RWPE1 (cell line): ENCODE results near the gene LMO1.
A peak's percentile ranks its signal among the peaks of the same experiment; 100 is the strongest.

Experiments
- CTCF ChIA-PET: fragments of 350-600 bp; sonication (Branson Sonifier 250); formaldehyde crosslinking; extraction: SDS; loops from one replicate; lab custom pipeline; 2021; lab: Yijun Ruan, JAX
- POLR2A ChIA-PET: fragments of 400-600 bp; formaldehyde crosslinking; extraction: SDS; loops from one replicate; lab custom pipeline; 2020; ENCODE audit warnings: antibody characterized with exemption; ENCODE audit not compliant: low non-redundant PET; lab: Yijun Ruan, JAX
- DNase-seq: peaks from one replicate; pipeline ENCODE4 v3.0.0; 2012; ENCODE audit warnings: low spot score
- H3K27ac ChIP-seq: fragments of 450-650 bp; 2 replicates; pipeline ENCODE4 v1.5.1; 2017
- CTCF ChIP-seq: fragments of 450-650 bp; conservative IDR thresholded peaks from 2 replicates; pipeline ENCODE4 v1.5.1; 2017; ENCODE audit warnings: low read depth, mild to moderate bottlenecking

The LMO1 gene

GRCh38 chr11:8251616-8252295, 11.9 kb downstream of the LMO1 start:
- ChIA-PET POLR2A (no interaction called here), CTCF (interaction anchor here (1.8 kb wide), 1 partner anchor 11 kb away, joined by 10 read pairs; the partner anchor contains the start of gene LMO1)
- no peak for DNase-seq
- peak overlapping the region; percentile 76; the same call in 1 of the 2 replicates for H3K27ac ChIP-seq
- no peak for TF ChIP-seq CTCF

GRCh38 chr11:8250981-8251615, 12.6 kb downstream of the LMO1 start:
- no peak for TF ChIP-seq CTCF
- DNase-seq, result no peak
- peak overlapping the region; percentile 76 for H3K27ac ChIP-seq
- ChIA-PET POLR2A (no interaction called here), CTCF (interaction anchor here (0.6 to 0.7 kb wide), 2 partner anchors 13 to 72 kb away, joined by 3 read pairs; no protein-coding TSS in a partner anchor)

- CTCF ChIA-PET, result interaction anchor here (0.6 to 0.7 kb wide), 2 partner anchors 14 to 73 kb away, joined by 3 read pairs; no protein-coding TSS in a partner anchor
- TF ChIP-seq CTCF, result no peak
- POLR2A ChIA-PET, result no interaction called here
- no peak for DNase-seq
- H3K27ac ChIP-seq, result peak overlapping the region; percentile 76
These were observed 13.2 kb downstream of the LMO1 start for GRCh38 chr11:8250434-8250833.

- no peak overlapping the region for H3K27ac ChIP-seq
- TF ChIP-seq CTCF, result no peak
- ChIA-PET POLR2A (no interaction called here), CTCF (interaction anchor here (3.4 kb wide), 1 partner anchor 14 kb away, joined by 28 read pairs; the partner anchor contains the start of gene LMO1)
- DNase-seq, result no peak
These were observed 14.2 kb downstream of the LMO1 start for GRCh38 chr11:8249482-8249881.

- no peak for TF ChIP-seq CTCF
- POLR2A ChIA-PET, result no interaction called here
- DNase-seq, result no peak
- CTCF ChIA-PET, result interaction anchor here (0.8 to 3.4 kb wide), 3 partner anchors 12 to 318 kb away, joined by 3 to 28 read pairs (median 4); partner anchors contain the start of gene LMO1
- H3K27ac ChIP-seq, result peak overlapping the region; percentile 31; the same call in 1 of the 2 replicates
These were observed 14.9 kb downstream of the LMO1 start for GRCh38 chr11:8248786-8249185.

GRCh38 chr11:8247312-8247711, 16.4 kb downstream of the LMO1 start:
- TF ChIP-seq CTCF, result no peak; the same call in 1 of the 2 replicates
- DNase-seq, result no peak
- POLR2A ChIA-PET, result no interaction called here
- CTCF ChIA-PET, result interaction anchor here (0.6 to 3.4 kb wide), 5 partner anchors 9 to 1775 kb away, joined by 3 to 28 read pairs (median 4); partner anchors contain the start of gene LMO1
- H3K27ac ChIP-seq, result no peak overlapping the region
